GM18507 (cell line): Measurements from ENCODE around the gene AP1S3.

Experiments used
- DNase-seq: peaks from one replicate; pipeline ENCODE4 v3.0.0; 2011; ENCODE audit warnings: low read depth; ENCODE audit not compliant: insufficient read length; ENCODE audit errors: extremely low spot score
- FAIRE-seq: peaks from 2 replicates; lab custom pipeline; 2011; peaks lifted over from hg19 to GRCh38; lab: Jason Lieb, UNC

Gene AP1S3

GRCh38 chr2:223734346-223734745 lies 103.0 kb downstream of the AP1S3 start:
- DNase-seq (no peak), FAIRE-seq (no peak)

GRCh38 chr2:223732346-223732745 lies 105.0 kb downstream of the AP1S3 start:
- no peak for DNase-seq
- FAIRE-seq = no peak

- no peak for FAIRE-seq
- no peak for DNase-seq
These were observed 105.9 kb downstream of the AP1S3 start for GRCh38 chr2:223731503-223731902.

GRCh38 chr2:223729781-223730180 lies 107.6 kb downstream of the AP1S3 start:
- DNase-seq (no peak), FAIRE-seq (no peak)

- DNase-seq (peak; percentile 47), FAIRE-seq (peak; percentile 90)
These were observed 109.8 kb downstream of the AP1S3 start for GRCh38 chr2:223727562-223727961.

- DNase-seq = no peak
- no peak for FAIRE-seq
These were observed 111.1 kb downstream of the AP1S3 start for GRCh38 chr2:223725986-223726970.

GRCh38 chr2:223725494-223725893 lies 111.9 kb downstream of the AP1S3 start:
- DNase-seq (no peak), FAIRE-seq (no peak)

- DNase-seq = no peak
- no peak for FAIRE-seq
These were observed 112.5 kb downstream of the AP1S3 start for GRCh38 chr2:223724861-223725260.

GRCh38 chr2:223723954-223724411 lies 113.4 kb downstream of the AP1S3 start:
- DNase-seq (no peak), FAIRE-seq (no peak)

- FAIRE-seq = no peak
- no peak for DNase-seq
These were observed 115.2 kb downstream of the AP1S3 start for GRCh38 chr2:223722226-223722625.

GRCh38 chr2:223721746-223722145 lies 115.6 kb downstream of the AP1S3 start:
- FAIRE-seq (no peak), DNase-seq (no peak)

GRCh38 chr2:223720367-223720766 lies 117.0 kb downstream of the AP1S3 start:
- DNase-seq (no peak), FAIRE-seq (no peak)

GRCh38 chr2:223712642-223713041 lies 124.7 kb downstream of the AP1S3 start:
- DNase-seq = no peak
- no peak for FAIRE-seq

- FAIRE-seq (no peak), DNase-seq (no peak)
These were observed 125.6 kb downstream of the AP1S3 start for GRCh38 chr2:223711596-223712326.
